Endothelial cell of umbilical vein (primary cell): ENCODE results near the gene PRR15L. TPM values are rescaled to one million over a fixed set of nuclear protein-coding genes. Genes with fewer than 3 reads are reported as not detected.

ENCODE experiments used
- BruUV-seq: library from RNA; stranded (reverse); fragments of 400-500 nt; replicated peaks from 2 replicates; lab custom pipeline; 2021; lab: Mats Ljungman, UMichigan
- CTCF ChIA-PET: fragments of 300-600, 350-600 bp; sonication (Branson Sonifier 250); formaldehyde crosslinking; loops from one replicate; lab custom pipeline; 2021; ENCODE audit warnings: antibody characterized with exemption, inconsistent platforms; lab: Charles Lee
- POLR2A ChIA-PET: fragments of 300-600, 350-600 bp; sonication (Branson Sonifier 250); formaldehyde crosslinking; loops from one replicate; lab custom pipeline; 2021; ENCODE audit warnings: antibody characterized with exemption, inconsistent platforms; lab: Charles Lee
- DNase-seq: peaks from one replicate; pipeline ENCODE4 v3.0.0-alpha.2; 2011; ENCODE audit warnings: low read depth, low spot score
- FAIRE-seq: peaks from 2 replicates; lab custom pipeline; 2011; peaks lifted over from hg19 to GRCh38; lab: Jason Lieb, UNC
- H2AFZ ChIP-seq: 2 replicates; pipeline ENCODE4 v1.6.0; 2012; ENCODE audit warnings: low read depth, low read length, control low read depth, inconsistent platforms
- H3K27ac ChIP-seq: 2 replicates; pipeline ENCODE4 v1.5.1; 2011; ENCODE audit warnings: low read depth, mild to moderate bottlenecking, control low read depth, low read length, moderate library complexity; ENCODE audit not compliant: insufficient read depth
- H3K27me3 ChIP-seq, 2 experiments: 2 replicates each; pipeline versions ENCODE4 v1.6.0 to v1.6.1; 2011; ENCODE audit warnings: low read length in 2 of 2, mixed read lengths in 1 of 2; ENCODE audit not compliant: control insufficient read depth in 2 of 2, insufficient read depth in 2 of 2
- H3K36me3 ChIP-seq, 2 experiments: 2 replicates in 1 of 2; 3 replicates in 1 of 2; pipeline ENCODE4 v1.5.1; 2011; ENCODE audit warnings: low read length in 2 of 2, mild to moderate bottlenecking in 1 of 2, moderate library complexity in 1 of 2; ENCODE audit not compliant: control insufficient read depth in 2 of 2, insufficient read depth in 2 of 2; ENCODE audit errors: extremely low read depth in 1 of 2
- H3K4me1 ChIP-seq: 3 replicates; pipeline ENCODE4 v1.5.1; 2011; ENCODE audit warnings: mild to moderate bottlenecking, low read length; ENCODE audit not compliant: control insufficient read depth, insufficient read depth; ENCODE audit errors: extremely low read depth
- H3K4me2 ChIP-seq: 2 replicates; pipeline ENCODE4 v1.6.1; 2011; ENCODE audit warnings: low read length, control low read depth, mixed read lengths; ENCODE audit not compliant: insufficient read depth
- H3K4me3 ChIP-seq, 3 experiments: fragments of 200-600 bp in 1 of 3; sonication (generic), shearing (Covaris generic) in 1 of 3; replicated peaks in 1 of 3; 2 replicates each; pipeline ENCODE4 v1.5.1; 2011 to 2016; ENCODE audit warnings: control low read depth in 3 of 3, low read length in 3 of 3, mild to moderate bottlenecking in 2 of 3, inconsistent platforms in 1 of 3, low read depth in 1 of 3, moderate library complexity in 1 of 3; ENCODE audit not compliant: insufficient read depth in 1 of 3
- H3K79me2 ChIP-seq: 2 replicates; pipeline ENCODE4 v1.6.0; 2012; ENCODE audit warnings: low read length, inconsistent platforms; ENCODE audit not compliant: control insufficient read depth, insufficient read depth
- H3K9ac ChIP-seq: replicated peaks from 2 replicates; pipeline ENCODE3; 2011; ENCODE audit warnings: low read length, control low read depth; ENCODE audit not compliant: insufficient read depth; ENCODE audit errors: extremely low read depth
- H3K9me1 ChIP-seq: replicated peaks from 3 replicates; pipeline ENCODE4 v1.6.0; 2011; ENCODE audit warnings: mild to moderate bottlenecking, low read length; ENCODE audit not compliant: control insufficient read depth, insufficient read depth; ENCODE audit errors: extremely low read depth
- H3K9me3 ChIP-seq: replicated peaks from 2 replicates; pipeline ENCODE4 v1.5.1; 2012; ENCODE audit warnings: low read length, inconsistent platforms; ENCODE audit not compliant: control insufficient read depth, insufficient read depth
- H4K20me1 ChIP-seq: replicated peaks from 2 replicates; pipeline ENCODE3; 2011; ENCODE audit warnings: mild to moderate bottlenecking, low read length; ENCODE audit not compliant: control insufficient read depth, insufficient read depth; ENCODE audit errors: extremely low read depth
- CTCF ChIP-seq, 2 donors: IDR thresholded peaks; 1 replicate in 1 of 2; 2 replicates in 1 of 2; pipeline ENCODE4 v1.5.1; 2011; ENCODE audit warnings: low read length in 2 of 2, mild to moderate bottlenecking in 2 of 2, moderate library complexity in 2 of 2, control low read depth in 1 of 2, inconsistent platforms in 1 of 2, low read depth in 1 of 2; ENCODE audit not compliant: insufficient read depth in 1 of 2; ENCODE audit errors: extremely low read depth in 1 of 2
- EZH2 ChIP-seq: IDR thresholded peaks from 2 replicates; pipeline ENCODE4 v1.6.1; 2012; ENCODE audit warnings: borderline replicate concordance, low read depth, mild to moderate bottlenecking, moderate library complexity, low read length, inconsistent platforms; ENCODE audit not compliant: severe bottlenecking
- FOS ChIP-seq: IDR thresholded peaks from 2 replicates; pipeline ENCODE4 v1.6.1; 2011; ENCODE audit warnings: mild to moderate bottlenecking, low read length, moderate library complexity, borderline replicate concordance; ENCODE audit not compliant: insufficient read depth
- GATA2 ChIP-seq: IDR thresholded peaks from 2 replicates; pipeline ENCODE4 v1.7.0; 2011; ENCODE audit warnings: low read depth, mild to moderate bottlenecking, moderate library complexity, mixed read lengths, low read length; ENCODE audit not compliant: insufficient read length, insufficient read depth
- JUN ChIP-seq: IDR thresholded peaks from 2 replicates; pipeline ENCODE4 v1.6.1; 2011; ENCODE audit warnings: borderline replicate concordance, low read depth; ENCODE audit not compliant: insufficient read length, insufficient read depth
- MYC ChIP-seq: IDR thresholded peaks from one replicate; pipeline ENCODE4 v1.6.1; 2011; ENCODE audit warnings: mild to moderate bottlenecking, low read depth, low read length
- POLR2A ChIP-seq: IDR thresholded peaks from 2 replicates; pipeline ENCODE4 v1.6.1; 2012; ENCODE audit warnings: low read depth, mild to moderate bottlenecking, control low read depth, low read length
- dilution Hi-C: fragments of 300-500 bp; cut with MboI; formaldehyde crosslinking; loops from one replicate; pipeline ENCODE4 v1.15.0; 2019; ENCODE audit warnings: low sequenced_read_pairs; ENCODE audit not compliant: extremely low pct_ligation_motif_present
- intact Hi-C: fragments of 100-400 bp; cut with micrococcal nuclease; formaldehyde crosslinking; loops from one replicate; pipeline ENCODE4 v1.10.0; 2022
- polyA plus RNA-seq, 4 experiments: library from polyadenylated mRNA; depleted of rRNA in 3 of 4; stranded (reverse) in 3 of 4; unstranded in 1 of 4; fragments of >200 nt; gene quantifications; 2 replicates each; pipeline versions ENCODE4 v1.2.1 to v1.2.3, GENCODE V29; 2011 to 2012; ENCODE audit warnings: missing spikeins in 1 of 4
- total RNA-seq: library from RNA; stranded (reverse); gene quantifications from 2 replicates; pipeline ENCODE4 v1.2.3, GENCODE V29; 2021
- TF ChIP-seq, protein P1 (sequence below): IDR thresholded peaks from 2 replicates; pipeline ENCODE4 v1.6.1; 2011; ENCODE audit not compliant: insufficient read depth, insufficient read length

Gene PRR15L
- total and polyA plus RNA-seq, 2 donors (not counting 3 experiments of a cell fraction or from before 2014, with no cell fraction given) = not detected

GRCh38 chr17:47902039-47902744 lies 55.5 kb downstream of the PRR15L start:
- no peaks in the 10 kb centered on the region for H3K9me3 ChIP-seq
- no peak overlapping the region for H2AFZ ChIP-seq
- H3K4me2 ChIP-seq = no peak overlapping the region
- H3K36me3 ChIP-seq = no peaks in the 10 kb centered on the region
- no peak overlapping the region for H3K9ac ChIP-seq
- no peak for TF ChIP-seq JUN
- no peak for TF ChIP-seq POLR2A
- no peak for TF ChIP-seq EZH2
- no peak for TF ChIP-seq CTCF (IDR thresholded peaks at IDR 0.05; ENCODE audit: extremely low read depth in 1 of 2, insufficient read depth in 1 of 2, low read depth in 1 of 2, low read length in 2 of 2)
- TF ChIP-seq GATA2 = no peak
- TF ChIP-seq FOS = no peak
- no peak for TF ChIP-seq MYC
- TF ChIP-seq, protein P1, sequence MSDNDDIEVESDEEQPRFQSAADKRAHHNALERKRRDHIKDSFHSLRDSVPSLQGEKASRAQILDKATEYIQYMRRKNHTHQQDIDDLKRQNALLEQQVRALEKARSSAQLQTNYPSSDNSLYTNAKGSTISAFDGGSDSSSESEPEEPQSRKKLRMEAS = no peak
- H3K27me3 ChIP-seq = no peaks in the 10 kb centered on the region
- BruUV-seq = no TSS peak
- peaks cover 7% of the 10 kb centered on the region for H3K79me2 ChIP-seq
- peaks cover 3% of the 10 kb centered on the region for H3K4me1 ChIP-seq
- H3K4me3 ChIP-seq = no peak overlapping the region
- no peaks in the 10 kb centered on the region for H3K9me1 ChIP-seq
- ChIA-PET CTCF (interaction anchor here (0.8 to 1.1 kb wide), 2 partner anchors 12 to 59 kb away, joined by 3 read pairs; no protein-coding TSS in a partner anchor), POLR2A (no interaction called here)
- no peak overlapping the region for H3K27ac ChIP-seq
- H4K20me1 ChIP-seq = no peaks in the 10 kb centered on the region
- dilution Hi-C loops = no loop called here
- no peak for FAIRE-seq
- intact Hi-C loops = no loop called here
- no peak for DNase-seq

Other genes starting within 250 kb of the PRR15L start
- gene TBX21, start 224.6 kb downstream of the PRR15L start, total RNA-seq = not detected in 2 replicates
- gene TBX21, start 224.6 kb downstream of the PRR15L start, polyA plus RNA-seq = not detected in 2 replicates
- gene OSBPL7, start 136.1 kb downstream of the PRR15L start, total RNA-seq = 26.7 and 29.1 TPM in 2 replicates
- gene OSBPL7, start 136.1 kb downstream of the PRR15L start, polyA plus RNA-seq = 16.2 and 19.2 TPM in 2 replicates
- 38.5 and 43.4 TPM in 2 replicates for gene MRPL10, start 126.3 kb downstream of the PRR15L start, total RNA-seq
- gene MRPL10, start 126.3 kb downstream of the PRR15L start, polyA plus RNA-seq = 84.0 and 88.1 TPM in 2 replicates
- 0.42 TPM in 1 of 2 replicates, not detected in the other for gene LRRC46, start 126.2 kb downstream of the PRR15L start, total RNA-seq
- gene LRRC46, start 126.2 kb downstream of the PRR15L start, polyA plus RNA-seq = 0.13 and 0.36 TPM in 2 replicates
- gene SCRN2, start 116.6 kb downstream of the PRR15L start, total RNA-seq = 31.1 and 31.7 TPM in 2 replicates
- gene SCRN2, start 116.6 kb downstream of the PRR15L start, polyA plus RNA-seq = 47.6 and 48.9 TPM in 2 replicates
- gene SP6, start 106.7 kb downstream of the PRR15L start, total RNA-seq = 0.90 and 1.3 TPM in 2 replicates
- gene SP6, start 106.7 kb downstream of the PRR15L start, polyA plus RNA-seq = 0.11 and 0.13 TPM in 2 replicates
- gene SP2, start 61.6 kb downstream of the PRR15L start, total RNA-seq = 18.5 and 18.6 TPM in 2 replicates
- gene SP2, start 61.6 kb downstream of the PRR15L start, polyA plus RNA-seq = 10.4 and 11.2 TPM in 2 replicates
- gene PNPO, start 16.3 kb downstream of the PRR15L start, total RNA-seq = 20.6 and 22.0 TPM in 2 replicates
- gene PNPO, start 16.3 kb downstream of the PRR15L start, polyA plus RNA-seq = 19.7 and 22.1 TPM in 2 replicates
- 109 and 122 TPM in 2 replicates for gene CDK5RAP3, start 13.2 kb upstream of the PRR15L start, total RNA-seq
- 128 and 139 TPM in 2 replicates for gene CDK5RAP3, start 13.2 kb upstream of the PRR15L start, polyA plus RNA-seq
- 12.5 and 16.3 TPM in 2 replicates for gene COPZ2, start 79.9 kb upstream of the PRR15L start, total RNA-seq
- 13.4 and 28.1 TPM in 2 replicates for gene COPZ2, start 79.9 kb upstream of the PRR15L start, polyA plus RNA-seq
- 204 and 236 TPM in 2 replicates for gene NFE2L1, start 90.5 kb upstream of the PRR15L start, total RNA-seq
- 187 and 196 TPM in 2 replicates for gene NFE2L1, start 90.5 kb upstream of the PRR15L start, polyA plus RNA-seq
- gene CBX1, start 143.6 kb upstream of the PRR15L start, total RNA-seq = 95.2 and 102 TPM in 2 replicates
- 15.0 and 20.4 TPM in 2 replicates for gene CBX1, start 143.6 kb upstream of the PRR15L start, polyA plus RNA-seq
- 23.4 and 26.4 TPM in 2 replicates for gene SNX11, start 149.9 kb upstream of the PRR15L start, total RNA-seq
- gene SNX11, start 149.9 kb upstream of the PRR15L start, polyA plus RNA-seq = 22.0 and 26.2 TPM in 2 replicates